CD14-positive monocyte (primary cell): ENCODE measurements around the gene SPAG16. TPM values are rescaled to one million over a fixed set of nuclear protein-coding genes. Genes with fewer than 3 reads are reported as not detected.

Experiments
- DNase-seq, 3 donors: peaks; one replicate each; pipeline ENCODE4 v3.0.0-alpha.2; 2011 to 2022
- H2AFZ ChIP-seq: 2 replicates; pipeline ENCODE4 v1.6.0; 2012; ENCODE audit warnings: mild to moderate bottlenecking, low read depth, low read length, inconsistent platforms; ENCODE audit not compliant: insufficient read depth, poor library complexity, severe bottlenecking
- H3K27ac ChIP-seq, 2 donors: 1 replicate in 1 of 2; 2 replicates in 1 of 2; pipeline ENCODE4 v1.5.1; 2012 to 2013; ENCODE audit warnings: low read length in 2 of 2, control low read depth in 1 of 2, inconsistent platforms in 1 of 2, low read depth in 1 of 2, mild to moderate bottlenecking in 1 of 2
- H3K27me3 ChIP-seq, 2 donors: one replicate each; pipeline versions ENCODE4 v1.6.0 to v1.6.1; 2011 to 2013; ENCODE audit warnings: low read length in 2 of 2; ENCODE audit not compliant: control insufficient read depth in 2 of 2, insufficient read depth in 2 of 2
- H3K36me3 ChIP-seq, 2 donors: replicated peaks in 1 of 2; 1 replicate in 1 of 2; 2 replicates in 1 of 2; pipeline versions ENCODE4 v1.5.1 to v1.6.1; 2012 to 2013; ENCODE audit warnings: low read length in 2 of 2, control low read depth in 1 of 2, inconsistent platforms in 1 of 2, mild to moderate bottlenecking in 1 of 2; ENCODE audit not compliant: insufficient read depth in 2 of 2, control insufficient read depth in 1 of 2
- H3K4me1 ChIP-seq, 2 donors: 1 replicate in 1 of 2; 2 replicates in 1 of 2; pipeline versions ENCODE4 v1.5.1 to v1.6.1; 2012 to 2013; ENCODE audit warnings: low read length in 2 of 2, control low read depth in 1 of 2, inconsistent platforms in 1 of 2, mild to moderate bottlenecking in 1 of 2, moderate library complexity in 1 of 2; ENCODE audit not compliant: insufficient read depth in 2 of 2, control insufficient read depth in 1 of 2
- H3K4me2 ChIP-seq: replicated peaks from 2 replicates; pipeline ENCODE3; 2012; ENCODE audit warnings: low read length, moderate library complexity, mild to moderate bottlenecking; ENCODE audit not compliant: poor library complexity, severe bottlenecking; ENCODE audit errors: extremely low read depth
- H3K4me3 ChIP-seq, 3 experiments: fragments of 200-600 bp in 1 of 3; sonication (generic) in 1 of 3; replicated peaks in 1 of 3; 1 replicate in 2 of 3; 2 replicates in 1 of 3; pipeline ENCODE4 v1.5.1; 2011 to 2013; ENCODE audit warnings: low read length in 3 of 3, mild to moderate bottlenecking in 3 of 3, control low read depth in 2 of 3, low read depth in 2 of 3, inconsistent platforms in 1 of 3, moderate library complexity in 1 of 3
- H3K79me2 ChIP-seq: 2 replicates; pipeline ENCODE4 v1.6.0; 2012; ENCODE audit warnings: mild to moderate bottlenecking, control low read depth, inconsistent platforms, low read length, moderate library complexity; ENCODE audit not compliant: insufficient read depth
- H3K9ac ChIP-seq: 2 replicates; pipeline ENCODE4 v1.6.0; 2017; ENCODE audit warnings: low read length, mild to moderate bottlenecking; ENCODE audit not compliant: insufficient read depth, poor library complexity, severe bottlenecking
- H3K9me3 ChIP-seq, 2 donors: replicated peaks in 1 of 2; 1 replicate in 1 of 2; 2 replicates in 1 of 2; pipeline versions ENCODE4 v1.5.1 to v1.6.1; 2012 to 2013; ENCODE audit warnings: low read length in 2 of 2, control low read depth in 1 of 2; ENCODE audit not compliant: control insufficient read depth in 1 of 2, insufficient read depth in 1 of 2
- H4K20me1 ChIP-seq: 2 replicates; pipeline ENCODE4 v1.6.0; 2012; ENCODE audit warnings: mild to moderate bottlenecking, low read length, control low read depth, moderate library complexity; ENCODE audit not compliant: insufficient read depth
- H3K27ac Mint-ChIP-seq, 7 donors: one replicate each; pipeline ENCODE4 v1.8.0; 2020; ENCODE audit warnings: mild to moderate bottlenecking in 7 of 7, mixed read lengths in 7 of 7, moderate library complexity in 6 of 7, inconsistent platforms in 2 of 7
- H3K27me3 Mint-ChIP-seq, 3 donors: one replicate each; pipeline ENCODE4 v1.8.0; 2021 to 2022; ENCODE audit warnings: low read depth in 3 of 3, mild to moderate bottlenecking in 3 of 3, mixed read lengths in 3 of 3, moderate library complexity in 3 of 3, inconsistent platforms in 1 of 3
- H3K36me3 Mint-ChIP-seq, 2 donors: one replicate each; pipeline ENCODE4 v1.8.0; 2020; ENCODE audit warnings: mixed read lengths in 2 of 2, inconsistent platforms in 1 of 2, mild to moderate bottlenecking in 1 of 2
- H3K4me1 Mint-ChIP-seq: one replicate; pipeline ENCODE4 v1.8.0; 2020; ENCODE audit warnings: mild to moderate bottlenecking, mixed read lengths
- H3K4me3 Mint-ChIP-seq, 2 donors: one replicate each; pipeline ENCODE4 v1.8.0; 2020; ENCODE audit warnings: mild to moderate bottlenecking in 2 of 2, mixed read lengths in 2 of 2, moderate library complexity in 1 of 2
- H3K9me3 Mint-ChIP-seq, 7 donors: one replicate each; pipeline ENCODE4 v1.8.0; 2020 to 2022; ENCODE audit warnings: mixed read lengths in 7 of 7, mild to moderate bottlenecking in 6 of 7, moderate library complexity in 6 of 7, inconsistent platforms in 2 of 7
- WGBS: methylation state at CpG from one replicate; pipeline ENCODE4 v1.1.5; 2013; ENCODE audit warnings: missing lambda C conversion rate; ENCODE audit not compliant: insufficient coverage; 5-methylcytosine and 5-hydroxymethylcytosine counted together
- intact Hi-C, 2 donors: fragments of 100-400 bp; cut with micrococcal nuclease; formaldehyde crosslinking; loops; one replicate each; pipeline versions ENCODE4 v1.15.0 to v1.15.1; 2023
- polyA plus RNA-seq, 3 donors: library from polyadenylated mRNA; depleted of rRNA in 1 of 3; unstranded in 2 of 3; stranded (reverse) in 1 of 3; fragments of 300-500 nt in 2 of 3; fragments of >200 nt in 1 of 3; fragmentation: Illumina TruSeq in 2 of 3; gene quantifications; 1 replicate in 2 of 3; 2 replicates in 1 of 3; pipeline ENCODE4 v1.2.3, GENCODE V29; 2012 to 2021
- TF ChIP-seq, protein P1 (sequence below): fragments of 200-600 bp; IDR thresholded peaks from one replicate; pipeline ENCODE4 v1.8.0; 2022; ENCODE audit warnings: antibody characterized with exemption, mild to moderate bottlenecking

The SPAG16 gene
- polyA plus RNA-seq, 3 donors: 0.12 to 0.30 TPM; not detected in 1

DNA sequence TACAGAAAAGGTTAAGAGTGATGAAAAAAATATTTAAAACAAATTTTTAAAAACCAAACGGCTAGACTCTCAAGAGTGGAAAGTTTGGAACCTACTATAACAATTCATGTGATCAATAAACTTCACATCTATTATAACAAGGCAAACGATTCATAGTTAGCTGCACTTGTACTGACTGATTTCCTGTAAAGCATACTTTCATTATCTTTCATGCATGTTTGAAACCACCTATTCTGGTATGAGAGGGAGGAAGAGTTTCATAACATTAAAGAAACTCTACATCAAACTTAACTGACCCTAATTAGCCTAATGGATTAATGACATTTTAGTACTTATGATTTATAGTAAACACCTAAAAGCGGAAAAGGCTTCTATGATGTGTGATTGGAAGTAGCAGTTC is 1082.9 kb downstream of the SPAG16 start:
- no peaks in the 10 kb centered on the region for H3K79me2 ChIP-seq
- Mint-ChIP-seq H3K4me1 (no peaks in the 10 kb centered on the region), H3K9me3 (peaks cover 0 to 4% (median 0%) of the 10 kb centered on the region in 7 donors), H3K36me3 (no peaks in the 10 kb centered on the region), H3K27ac (no peak overlapping the region), H3K27me3 (no peaks in the 10 kb centered on the region), H3K4me3 (no peak overlapping the region)
- no peak for DNase-seq
- no peak overlapping the region for H3K4me2 ChIP-seq
- H2AFZ ChIP-seq: no peak overlapping the region
- TF ChIP-seq, protein P1, sequence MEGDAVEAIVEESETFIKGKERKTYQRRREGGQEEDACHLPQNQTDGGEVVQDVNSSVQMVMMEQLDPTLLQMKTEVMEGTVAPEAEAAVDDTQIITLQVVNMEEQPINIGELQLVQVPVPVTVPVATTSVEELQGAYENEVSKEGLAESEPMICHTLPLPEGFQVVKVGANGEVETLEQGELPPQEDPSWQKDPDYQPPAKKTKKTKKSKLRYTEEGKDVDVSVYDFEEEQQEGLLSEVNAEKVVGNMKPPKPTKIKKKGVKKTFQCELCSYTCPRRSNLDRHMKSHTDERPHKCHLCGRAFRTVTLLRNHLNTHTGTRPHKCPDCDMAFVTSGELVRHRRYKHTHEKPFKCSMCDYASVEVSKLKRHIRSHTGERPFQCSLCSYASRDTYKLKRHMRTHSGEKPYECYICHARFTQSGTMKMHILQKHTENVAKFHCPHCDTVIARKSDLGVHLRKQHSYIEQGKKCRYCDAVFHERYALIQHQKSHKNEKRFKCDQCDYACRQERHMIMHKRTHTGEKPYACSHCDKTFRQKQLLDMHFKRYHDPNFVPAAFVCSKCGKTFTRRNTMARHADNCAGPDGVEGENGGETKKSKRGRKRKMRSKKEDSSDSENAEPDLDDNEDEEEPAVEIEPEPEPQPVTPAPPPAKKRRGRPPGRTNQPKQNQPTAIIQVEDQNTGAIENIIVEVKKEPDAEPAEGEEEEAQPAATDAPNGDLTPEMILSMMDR: no peak
- H3K4me3 ChIP-seq: no peak overlapping the region
- no peaks in the 10 kb centered on the region for H4K20me1 ChIP-seq
- no peak overlapping the region for H3K27ac ChIP-seq
- no peak overlapping the region for H3K9ac ChIP-seq
- H3K4me1 ChIP-seq: no peaks in the 10 kb centered on the region
- H3K9me3 ChIP-seq: no peaks in the 10 kb centered on the region
- H3K27me3 ChIP-seq: no peaks in the 10 kb centered on the region
- no CpG with 5 or more reads among the region's 3 CpGs for WGBS
- H3K36me3 ChIP-seq: no peaks in the 10 kb centered on the region
- intact Hi-C loops: no loop called here

DNA sequence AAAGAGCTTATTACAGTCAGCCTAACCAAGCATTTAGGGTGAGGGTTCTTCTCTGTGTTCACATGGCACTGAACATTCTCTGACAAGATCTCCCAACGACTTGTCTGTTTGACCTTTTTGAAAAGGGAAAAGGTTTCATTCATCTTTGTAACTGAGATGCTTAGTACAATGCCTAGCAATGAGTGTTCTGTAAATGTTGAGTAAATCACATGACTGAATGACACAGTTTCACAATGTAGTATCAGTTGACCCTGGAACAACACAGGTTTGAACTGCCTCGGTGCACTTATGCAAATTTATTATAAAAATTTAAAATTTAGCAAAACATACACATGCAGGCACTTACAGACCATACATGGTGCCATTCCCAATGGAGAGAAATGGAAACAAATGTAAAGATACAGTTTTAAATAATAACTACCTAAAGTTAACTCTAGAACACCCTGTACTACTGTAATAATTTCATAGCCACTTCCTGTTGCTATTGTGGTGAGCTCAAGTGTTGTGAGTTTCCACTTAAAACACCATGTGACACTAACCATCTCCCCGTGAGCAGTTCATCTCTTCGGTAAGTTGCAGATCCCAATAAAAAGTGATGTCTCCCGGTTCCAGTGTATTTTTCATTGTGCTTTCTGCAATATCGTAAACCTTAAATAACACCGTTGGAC is 1092.5 kb downstream of the SPAG16 start:
- intact Hi-C loops: no loop called here
- H2AFZ ChIP-seq: no peak overlapping the region
- no peak for DNase-seq
- WGBS: 90% methylated on average over 2 of the region's 7 CpGs
- no peaks in the 10 kb centered on the region for H3K36me3 Mint-ChIP-seq
- H3K27ac Mint-ChIP-seq: no peak overlapping the region
- H3K27ac ChIP-seq: no peak overlapping the region
- H3K9ac ChIP-seq: no peak overlapping the region
- H3K27me3 Mint-ChIP-seq: no peaks in the 10 kb centered on the region
- H4K20me1 ChIP-seq: no peaks in the 10 kb centered on the region
- H3K27me3 ChIP-seq: no peaks in the 10 kb centered on the region
- H3K36me3 ChIP-seq: no peaks in the 10 kb centered on the region
- H3K4me1 ChIP-seq: no peaks in the 10 kb centered on the region
- H3K4me3 ChIP-seq: no peak overlapping the region
- H3K79me2 ChIP-seq: no peaks in the 10 kb centered on the region
- H3K9me3 Mint-ChIP-seq: no peaks in the 10 kb centered on the region
- TF ChIP-seq, protein P1: no peak
- no peak overlapping the region for H3K4me3 Mint-ChIP-seq
- H3K9me3 ChIP-seq: no peaks in the 10 kb centered on the region
- no peak overlapping the region for H3K4me2 ChIP-seq
- H3K4me1 Mint-ChIP-seq: no peaks in the 10 kb centered on the region
